ENCODE data around the gene AGAP2. TPM values are rescaled to one million over a fixed set of nuclear protein-coding genes. Genes with fewer than 3 reads are reported as not detected.

The AGAP2 gene
- total RNA-seq, 2 donors from 2014 or later, result 0.33 to 1.0 TPM

GRCh38 chr12:57674691-57675090 is 63.9 kb downstream of the AGAP2 start:
- TF ChIP-seq CTCF (IDR thresholded peaks at IDR 0.05) (no peak), POLR2A (IDR thresholded peaks at IDR 0.05) (no peak)
- intact Hi-C loops (cut with DNase I), result no loop called here
- ATAC-seq, result no peak

More at GRCh38 chr12:57674691-57675090, 63.9 kb downstream of the AGAP2 start:
- WGBS, 2 donors, result 85 to 91% methylated on average over 17 to 29 of the region's 29 CpGs
- no peak overlapping the region for H3K27ac ChIP-seq
- H3K4me3 ChIP-seq, result no peak overlapping the region
- H3K27me3 ChIP-seq, result no peaks in the 10 kb centered on the region
- DNase-seq, result no peak
- H3K36me3 ChIP-seq (replicated peaks in 1 of 2; ENCODE audit: insufficient read depth in 1 of 2, low read depth in 2 of 2), result no peaks in the 10 kb centered on the region
- no peaks in the 10 kb centered on the region for H3K9me3 ChIP-seq
- H3K4me1 ChIP-seq, result no peaks in the 10 kb centered on the region

Small RNA genes lying within 50 kb of the gene (microRNA-seq; reads per million reads assigned to microRNA genes)
- 0 reads per million in 2 donors for gene MIR6759 (ENCODE audit: borderline number of aligned reads in 2 of 2, borderline replicate concordance in 2 of 2)

Other genes with a start within 250 kb of the AGAP2 start
- 10 to 100 TPM in 1 of 2 donors, 1 to 10 TPM in 1; 7.3 to 12.7 TPM for gene DDIT3, start 218.2 kb downstream of the AGAP2 start, total RNA-seq
- gene MBD6, start 215.9 kb downstream of the AGAP2 start, total RNA-seq, result 10 to 100 TPM; 22.7 to 30.6 TPM
- 10 to 100 TPM; 80.1 to 89.2 TPM for gene DCTN2, start 191.6 kb downstream of the AGAP2 start, total RNA-seq
- gene KIF5A, start 188.7 kb downstream of the AGAP2 start, total RNA-seq, result 1 to 10 TPM in 1 of 2 donors, under 1 TPM in 1; 0.33 to 1.3 TPM
- gene PIP4K2C, start 147.6 kb downstream of the AGAP2 start, total RNA-seq, result 10 to 100 TPM; 12.2 to 48.0 TPM
- gene DTX3, start 133.9 kb downstream of the AGAP2 start, total RNA-seq, result 10 to 100 TPM in 1 of 2 donors, 1 to 10 TPM in 1; 4.6 to 12.2 TPM
- gene ARHGEF25, start 127.3 kb downstream of the AGAP2 start, total RNA-seq, result 10 to 100 TPM; 10.1 to 10.9 TPM
- under 1 TPM in 1 of 2 donors, not detected in 1; 0.78 TPM for gene B4GALNT1, start 105.5 kb downstream of the AGAP2 start, total RNA-seq
- 100 to 1,000 TPM; 167 to 213 TPM for gene OS9, start 44.6 kb downstream of the AGAP2 start, total RNA-seq
- 10 to 100 TPM; 33.7 to 36.9 TPM for gene TSPAN31, start 6.3 kb upstream of the AGAP2 start, total RNA-seq
- gene CDK4, start 13.6 kb upstream of the AGAP2 start, total RNA-seq, result 10 to 100 TPM; 27.0 to 81.2 TPM
- 1 to 10 TPM; 5.2 to 9.9 TPM for gene MARCHF9, start 16.4 kb upstream of the AGAP2 start, total RNA-seq
- 1 to 10 TPM; 2.6 to 3.6 TPM for gene CYP27B1, start 28.3 kb upstream of the AGAP2 start, total RNA-seq
- 10 to 100 TPM; 16.1 to 23.1 TPM for gene METTL1, start 33.4 kb upstream of the AGAP2 start, total RNA-seq
- gene EEF1AKMT3, start 33.9 kb upstream of the AGAP2 start, total RNA-seq, result 10 to 100 TPM; 11.2 to 15.0 TPM
- gene TSFM, start 44.0 kb upstream of the AGAP2 start, total RNA-seq, result 10 to 100 TPM in 1 of 2 donors, 1 to 10 TPM in 1; 9.2 to 18.4 TPM
- gene AVIL, start 80.0 kb upstream of the AGAP2 start, total RNA-seq, result 10 to 100 TPM in 1 of 2 donors, 1 to 10 TPM in 1; 2.0 to 14.8 TPM
- gene CTDSP2, start 108.0 kb upstream of the AGAP2 start, total RNA-seq, result 100 to 1,000 TPM in 1 of 2 donors, 10 to 100 TPM in 1; 82.1 to 125 TPM
- 1 to 10 TPM; 3.6 to 5.4 TPM for gene ATP23, start 202.8 kb upstream of the AGAP2 start, total RNA-seq